Erythroblast (primary cell): Measurements from ENCODE around the gene CGB2.

ENCODE experiments used
- GATA1 ChIP-seq: IDR thresholded peaks from 2 replicates; pipeline ENCODE4 v1.6.1; 2011; ENCODE audit warnings: low read depth, mild to moderate bottlenecking, control low read depth, low read length, moderate library complexity
- POLR2A ChIP-seq: IDR thresholded peaks from 2 replicates; pipeline ENCODE4 v1.6.1; 2011; ENCODE audit warnings: mild to moderate bottlenecking, low read length

- TF ChIP-seq POLR2A (no peak), GATA1 (no peak)
Measured at GRCh38 chr19:49020342-49020741, 11.3 kb upstream of the CGB2 start.
